HEK293 (cell line): ENCODE data around the gene RNASEH2A.
A peak's percentile ranks its signal among the peaks of the same experiment; 100 is the strongest.

Experiments used
- GLI4 ChIP-seq: fragments of 450-650 bp; formaldehyde crosslinking; IDR thresholded peaks from 2 replicates; pipeline ENCODE4 v1.5.1; 2016; ENCODE audit warnings: missing biosample characterization, missing genetic modification characterization
- GLIS1 ChIP-seq: fragments of 450-650 bp; formaldehyde crosslinking; IDR thresholded peaks from 2 replicates; pipeline ENCODE4 v1.5.1; 2016; ENCODE audit warnings: missing biosample characterization, missing genetic modification characterization
- HOXD13 ChIP-seq: sonication (generic); formaldehyde crosslinking; IDR thresholded peaks from 2 replicates; pipeline ENCODE4 v1.8.0; 2022; ENCODE audit warnings: missing genetic modification reagents, borderline replicate concordance
- IKZF3 ChIP-seq: fragments of 450-650 bp; IDR thresholded peaks from 2 replicates; pipeline ENCODE4 v1.5.0; 2018; ENCODE audit warnings: missing biosample characterization, mild to moderate bottlenecking, missing genetic modification characterization, moderate library complexity
- KLF16 ChIP-seq: fragments of 450-650 bp; formaldehyde crosslinking; IDR thresholded peaks from 2 replicates; pipeline ENCODE4 v1.5.1; 2017; ENCODE audit warnings: missing biosample characterization, missing genetic modification characterization
- PRDM1 ChIP-seq: fragments of 450-650 bp; formaldehyde crosslinking; IDR thresholded peaks from 2 replicates; pipeline ENCODE4; 2016; ENCODE audit warnings: missing biosample characterization, missing genetic modification characterization
- SETDB1 ChIP-seq: IDR thresholded peaks from one replicate; pipeline ENCODE4 v1.6.1; 2017; ENCODE audit warnings: mild to moderate bottlenecking, low read length, moderate library complexity, mixed read lengths; ENCODE audit not compliant: insufficient read length
- ZBTB20 ChIP-seq: fragments of 450-650 bp; formaldehyde crosslinking; IDR thresholded peaks from 2 replicates; pipeline ENCODE4 v1.5.1; 2016; ENCODE audit warnings: missing biosample characterization, missing genetic modification characterization
- ZNF10 ChIP-seq: fragments of 450-650 bp; formaldehyde crosslinking; IDR thresholded peaks from 2 replicates; pipeline ENCODE4 v1.5.1; 2017; ENCODE audit warnings: missing biosample characterization, missing genetic modification characterization
- ZNF133 ChIP-seq: fragments of 450-650 bp; formaldehyde crosslinking; IDR thresholded peaks from 2 replicates; pipeline ENCODE4 v1.5.1; 2016; ENCODE audit warnings: missing biosample characterization, missing genetic modification characterization
- ZNF157 ChIP-seq: fragments of 450-650 bp; formaldehyde crosslinking; IDR thresholded peaks from 2 replicates; pipeline ENCODE4 v1.5.1; 2016; ENCODE audit warnings: missing biosample characterization, missing genetic modification characterization
- ZNF23 ChIP-seq: fragments of 450-650 bp; formaldehyde crosslinking; IDR thresholded peaks from 2 replicates; pipeline ENCODE4 v1.5.1; 2016; ENCODE audit warnings: missing biosample characterization, missing genetic modification characterization, borderline replicate concordance
- ZNF24 ChIP-seq: fragments of 450-650 bp; formaldehyde crosslinking; IDR thresholded peaks from 2 replicates; pipeline ENCODE4 v1.5.1; 2016; ENCODE audit warnings: missing biosample characterization, missing genetic modification characterization
- ZNF311 ChIP-seq: fragments of 450-650 bp; formaldehyde crosslinking; IDR thresholded peaks from 2 replicates; pipeline ENCODE4 v1.5.1; 2017; ENCODE audit warnings: missing biosample characterization, missing genetic modification characterization, borderline replicate concordance
- ZNF341 ChIP-seq: fragments of 450-650 bp; formaldehyde crosslinking; IDR thresholded peaks from 2 replicates; pipeline ENCODE4; 2016; ENCODE audit warnings: low read depth, missing biosample characterization, missing genetic modification characterization
- ZNF362 ChIP-seq: fragments of 450-650 bp; formaldehyde crosslinking; IDR thresholded peaks from 2 replicates; pipeline ENCODE4 v1.5.1; 2016; ENCODE audit warnings: missing biosample characterization, missing genetic modification characterization
- ZNF366 ChIP-seq: fragments of 450-650 bp; formaldehyde crosslinking; conservative IDR thresholded peaks from 2 replicates; pipeline ENCODE4 v1.5.1; 2016; ENCODE audit warnings: missing biosample characterization, missing genetic modification characterization
- ZNF404 ChIP-seq: fragments of 450-650 bp; formaldehyde crosslinking; IDR thresholded peaks from 2 replicates; pipeline ENCODE4 v1.5.1; 2017; ENCODE audit warnings: missing biosample characterization, missing genetic modification characterization
- ZNF510 ChIP-seq: fragments of 450-650 bp; formaldehyde crosslinking; IDR thresholded peaks from 2 replicates; pipeline ENCODE4 v1.5.1; 2018; ENCODE audit warnings: mild to moderate bottlenecking, missing genetic modification characterization, missing biosample characterization; ENCODE audit not compliant: insufficient replicate concordance
- ZNF555 ChIP-seq: fragments of 450-650 bp; formaldehyde crosslinking; conservative IDR thresholded peaks from 2 replicates; pipeline ENCODE4 v1.5.1; 2017; ENCODE audit warnings: missing biosample characterization, mild to moderate bottlenecking, missing genetic modification characterization, inconsistent platforms
- ZNF558 ChIP-seq: fragments of 450-650 bp; formaldehyde crosslinking; IDR thresholded peaks from 2 replicates; pipeline ENCODE4 v1.5.1; 2016; ENCODE audit warnings: missing biosample characterization, missing genetic modification characterization
- ZNF585B ChIP-seq: fragments of 450-650 bp; formaldehyde crosslinking; IDR thresholded peaks from 2 replicates; pipeline ENCODE4 v1.5.1; 2016; ENCODE audit warnings: missing biosample characterization, missing genetic modification characterization
- ZNF610 ChIP-seq: fragments of 450-650 bp; formaldehyde crosslinking; IDR thresholded peaks from 2 replicates; pipeline ENCODE4 v1.5.1; 2016; ENCODE audit warnings: missing biosample characterization, missing genetic modification characterization, borderline replicate concordance
- ZNF626 ChIP-seq: fragments of 450-650 bp; sonication (Bioruptor Pico); formaldehyde crosslinking; IDR thresholded peaks from 2 replicates; pipeline ENCODE4 v1.5.1; 2018; ENCODE audit warnings: missing biosample characterization, missing genetic modification characterization, inconsistent platforms
- ZNF707 ChIP-seq: fragments of 450-650 bp; formaldehyde crosslinking; IDR thresholded peaks from 2 replicates; pipeline ENCODE4 v1.5.1; 2016; ENCODE audit warnings: missing biosample characterization, missing genetic modification characterization
- TF ChIP-seq, protein P1 (sequence below): fragments of 450-650 bp; formaldehyde crosslinking; IDR thresholded peaks from 2 replicates; pipeline ENCODE4 v1.5.0; 2017; ENCODE audit warnings: missing biosample characterization, missing genetic modification characterization, borderline replicate concordance
- TF ChIP-seq, protein P2 (sequence below): fragments of 450-650 bp; IDR thresholded peaks from 2 replicates; pipeline ENCODE4 v1.5.1; 2018; ENCODE audit warnings: missing biosample characterization, missing genetic modification characterization
- TF ChIP-seq, protein P3 (sequence below): fragments of 450-650 bp; formaldehyde crosslinking; IDR thresholded peaks from 2 replicates; pipeline ENCODE4 v1.5.1; 2016; ENCODE audit warnings: missing biosample characterization, missing genetic modification characterization

RNASEH2A gene

GRCh38 chr19:12801466-12802266 lies 4.7 kb upstream of the RNASEH2A start, which contains the start of the genes PRDX2 and THSD8 (continued):
- TF ChIP-seq, protein P1, sequence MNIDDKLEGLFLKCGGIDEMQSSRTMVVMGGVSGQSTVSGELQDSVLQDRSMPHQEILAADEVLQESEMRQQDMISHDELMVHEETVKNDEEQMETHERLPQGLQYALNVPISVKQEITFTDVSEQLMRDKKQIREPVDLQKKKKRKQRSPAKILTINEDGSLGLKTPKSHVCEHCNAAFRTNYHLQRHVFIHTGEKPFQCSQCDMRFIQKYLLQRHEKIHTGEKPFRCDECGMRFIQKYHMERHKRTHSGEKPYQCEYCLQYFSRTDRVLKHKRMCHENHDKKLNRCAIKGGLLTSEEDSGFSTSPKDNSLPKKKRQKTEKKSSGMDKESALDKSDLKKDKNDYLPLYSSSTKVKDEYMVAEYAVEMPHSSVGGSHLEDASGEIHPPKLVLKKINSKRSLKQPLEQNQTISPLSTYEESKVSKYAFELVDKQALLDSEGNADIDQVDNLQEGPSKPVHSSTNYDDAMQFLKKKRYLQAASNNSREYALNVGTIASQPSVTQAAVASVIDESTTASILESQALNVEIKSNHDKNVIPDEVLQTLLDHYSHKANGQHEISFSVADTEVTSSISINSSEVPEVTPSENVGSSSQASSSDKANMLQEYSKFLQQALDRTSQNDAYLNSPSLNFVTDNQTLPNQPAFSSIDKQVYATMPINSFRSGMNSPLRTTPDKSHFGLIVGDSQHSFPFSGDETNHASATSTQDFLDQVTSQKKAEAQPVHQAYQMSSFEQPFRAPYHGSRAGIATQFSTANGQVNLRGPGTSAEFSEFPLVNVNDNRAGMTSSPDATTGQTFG (tag by site-specific recombination), result no peak
- TF ChIP-seq ZBTB20 (tag by site-specific recombination) (peak; percentile 63), KLF16 (peak; percentile 59), GLIS1 (tag by site-specific recombination) (peak; percentile 49), ZNF366 (no peak), PRDM1 (tag by site-specific recombination) (no peak), ZNF10 (tag by site-specific recombination) (0 out of 2 replicates have a peak, but pooled peaks have one; percentile 48), ZNF311 (tag by site-specific recombination) (no peak), ZNF362 (tag by site-specific recombination) (no peak), GLI4 (tag by site-specific recombination) (0 out of 2 replicates have a peak, but pooled peaks have one; percentile 60), ZNF626 (no peak), SETDB1 (no peak), ZNF404 (no peak), HOXD13 (CRISPR knock-in tag) (peak; percentile 18; the same call in 1 of the 2 replicates), ZNF510 (no peak), ZNF341 (tag by site-specific recombination) (peak; percentile 54; the same call in 1 of the 2 replicates), ZNF133 (tag by site-specific recombination) (no peak), ZNF23 (tag by site-specific recombination) (no peak), ZNF707 (tag by site-specific recombination) (no peak), ZNF555 (tag by site-specific recombination) (no peak), ZNF157 (no peak), IKZF3 (no peak), ZNF24 (tag by site-specific recombination) (no peak), ZNF558 (no peak), ZNF610 (tag by site-specific recombination) (peak; percentile 45; the same call in 1 of the 2 replicates), ZNF585B (tag by site-specific recombination) (no peak)
- TF ChIP-seq, protein P2, sequence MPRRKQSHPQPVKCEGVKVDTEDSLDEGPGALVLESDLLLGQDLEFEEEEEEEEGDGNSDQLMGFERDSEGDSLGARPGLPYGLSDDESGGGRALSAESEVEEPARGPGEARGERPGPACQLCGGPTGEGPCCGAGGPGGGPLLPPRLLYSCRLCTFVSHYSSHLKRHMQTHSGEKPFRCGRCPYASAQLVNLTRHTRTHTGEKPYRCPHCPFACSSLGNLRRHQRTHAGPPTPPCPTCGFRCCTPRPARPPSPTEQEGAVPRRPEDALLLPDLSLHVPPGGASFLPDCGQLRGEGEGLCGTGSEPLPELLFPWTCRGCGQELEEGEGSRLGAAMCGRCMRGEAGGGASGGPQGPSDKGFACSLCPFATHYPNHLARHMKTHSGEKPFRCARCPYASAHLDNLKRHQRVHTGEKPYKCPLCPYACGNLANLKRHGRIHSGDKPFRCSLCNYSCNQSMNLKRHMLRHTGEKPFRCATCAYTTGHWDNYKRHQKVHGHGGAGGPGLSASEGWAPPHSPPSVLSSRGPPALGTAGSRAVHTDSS (tag by site-specific recombination), result peak; percentile 36; the same call in 1 of the 2 replicates
- TF ChIP-seq, protein P3, sequence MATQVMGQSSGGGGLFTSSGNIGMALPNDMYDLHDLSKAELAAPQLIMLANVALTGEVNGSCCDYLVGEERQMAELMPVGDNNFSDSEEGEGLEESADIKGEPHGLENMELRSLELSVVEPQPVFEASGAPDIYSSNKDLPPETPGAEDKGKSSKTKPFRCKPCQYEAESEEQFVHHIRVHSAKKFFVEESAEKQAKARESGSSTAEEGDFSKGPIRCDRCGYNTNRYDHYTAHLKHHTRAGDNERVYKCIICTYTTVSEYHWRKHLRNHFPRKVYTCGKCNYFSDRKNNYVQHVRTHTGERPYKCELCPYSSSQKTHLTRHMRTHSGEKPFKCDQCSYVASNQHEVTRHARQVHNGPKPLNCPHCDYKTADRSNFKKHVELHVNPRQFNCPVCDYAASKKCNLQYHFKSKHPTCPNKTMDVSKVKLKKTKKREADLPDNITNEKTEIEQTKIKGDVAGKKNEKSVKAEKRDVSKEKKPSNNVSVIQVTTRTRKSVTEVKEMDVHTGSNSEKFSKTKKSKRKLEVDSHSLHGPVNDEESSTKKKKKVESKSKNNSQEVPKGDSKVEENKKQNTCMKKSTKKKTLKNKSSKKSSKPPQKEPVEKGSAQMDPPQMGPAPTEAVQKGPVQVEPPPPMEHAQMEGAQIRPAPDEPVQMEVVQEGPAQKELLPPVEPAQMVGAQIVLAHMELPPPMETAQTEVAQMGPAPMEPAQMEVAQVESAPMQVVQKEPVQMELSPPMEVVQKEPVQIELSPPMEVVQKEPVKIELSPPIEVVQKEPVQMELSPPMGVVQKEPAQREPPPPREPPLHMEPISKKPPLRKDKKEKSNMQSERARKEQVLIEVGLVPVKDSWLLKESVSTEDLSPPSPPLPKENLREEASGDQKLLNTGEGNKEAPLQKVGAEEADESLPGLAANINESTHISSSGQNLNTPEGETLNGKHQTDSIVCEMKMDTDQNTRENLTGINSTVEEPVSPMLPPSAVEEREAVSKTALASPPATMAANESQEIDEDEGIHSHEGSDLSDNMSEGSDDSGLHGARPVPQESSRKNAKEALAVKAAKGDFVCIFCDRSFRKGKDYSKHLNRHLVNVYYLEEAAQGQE (tag by site-specific recombination), result peak; percentile 31; the same call in 1 of the 2 replicates
